Measurements from ENCODE around the gene FOS.

Gene FOS

GRCh38 chr14:75250800-75251199 is 27.8 kb upstream of the FOS start:
- DNase-seq (ENCODE audit: low spot score) = no peak

GRCh38 chr14:75252254-75252837 is 26.3 kb upstream of the FOS start:
- DNase-seq (ENCODE audit: low spot score) = no peak

DNA sequence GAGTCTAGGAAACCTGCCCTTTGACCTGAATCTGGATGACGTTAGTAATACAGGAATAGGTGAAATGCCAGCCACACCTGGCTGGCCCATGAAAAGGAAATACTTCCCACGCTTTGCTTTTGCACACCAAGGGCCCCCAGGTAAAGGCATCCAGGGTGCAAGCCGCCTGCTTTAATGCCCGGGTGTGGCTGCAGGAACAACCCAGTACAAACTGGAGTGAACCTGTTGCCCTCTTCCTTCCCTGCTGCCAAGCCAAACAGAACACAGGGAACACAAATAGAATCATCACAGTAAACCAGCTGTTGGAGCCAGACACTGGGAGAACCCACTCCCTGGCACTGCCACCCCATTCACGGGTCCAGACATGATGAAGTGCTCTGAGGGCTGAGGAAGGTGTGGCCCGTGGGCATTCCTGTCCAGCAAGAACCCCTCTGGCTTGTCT is 24.2 kb upstream of the FOS start:
- DNase-seq (ENCODE audit: low spot score) = no peak

DNA sequence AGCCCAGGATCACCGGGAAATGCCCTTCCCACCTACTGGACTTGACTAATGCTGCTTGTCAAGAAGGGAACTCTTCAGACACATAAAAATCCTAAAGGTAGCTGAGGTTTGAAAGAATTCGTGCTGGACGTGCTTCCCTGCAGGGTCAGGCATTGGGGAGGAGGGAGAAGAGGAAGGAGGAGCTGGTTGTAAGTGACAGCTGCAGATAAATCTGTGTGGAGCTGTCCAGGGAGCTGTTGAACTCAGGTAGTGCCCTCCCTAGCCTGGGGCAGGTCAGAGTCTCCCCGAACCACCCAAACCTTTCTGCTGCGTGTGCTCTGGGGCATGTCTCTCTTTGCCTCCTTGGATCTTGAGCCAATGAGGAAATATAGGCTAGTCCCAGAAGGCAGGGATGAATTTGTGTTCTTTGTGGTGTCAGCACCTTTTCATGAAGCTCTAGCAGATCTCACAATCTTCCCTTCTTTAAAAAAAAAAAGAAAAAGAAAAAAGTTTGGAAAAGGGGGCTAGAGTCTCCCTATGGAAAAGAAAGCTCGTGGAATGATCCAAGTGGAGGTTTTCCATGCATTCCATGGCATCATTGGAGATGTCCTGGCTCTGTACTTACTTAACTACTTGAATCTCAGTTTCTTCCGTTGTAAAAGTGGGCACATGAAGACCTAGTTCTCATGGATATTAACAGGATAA is 23.6 kb upstream of the FOS start:
- no peak for DNase-seq (ENCODE audit: low spot score)

GRCh38 chr14:75258079-75258802 is 20.4 kb upstream of the FOS start:
- DNase-seq (ENCODE audit: low spot score) = no peak

DNA sequence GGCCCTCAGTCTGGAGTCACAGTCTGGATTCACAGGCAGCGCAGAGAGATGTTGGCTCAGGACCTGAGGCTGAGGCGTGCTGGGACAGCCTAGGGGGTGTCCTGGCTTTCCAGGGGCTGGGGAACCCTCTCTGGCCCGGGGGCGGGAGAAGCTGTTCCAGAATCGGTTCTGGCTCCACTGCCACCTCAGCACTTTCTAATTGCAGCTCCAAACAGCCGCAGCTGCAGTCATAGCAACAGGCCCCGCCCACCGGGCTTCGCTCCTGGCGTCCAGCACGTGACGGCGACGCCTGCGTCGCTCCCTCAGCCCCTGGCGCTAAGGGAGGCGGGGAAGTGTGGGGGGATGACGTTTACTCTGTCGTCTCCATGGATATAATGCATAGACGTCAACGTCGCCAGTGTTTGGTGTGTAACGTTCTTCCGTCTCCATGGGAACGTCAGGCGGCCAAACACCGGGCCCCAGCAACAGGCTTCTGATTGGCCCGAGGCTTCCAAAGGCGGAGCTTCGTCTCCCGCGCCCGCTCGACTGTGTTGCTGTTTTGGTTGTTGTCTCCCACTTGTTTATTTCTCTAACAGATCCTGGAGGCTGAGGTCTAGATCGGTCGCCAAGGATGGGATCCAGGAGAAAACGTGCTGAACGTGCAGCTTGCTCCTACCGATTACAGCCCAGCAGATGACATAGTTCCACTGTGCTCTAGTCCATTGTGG is 19.7 kb upstream of the FOS start:
- DNase-seq (ENCODE audit: low spot score) = peak; percentile 98

GRCh38 chr14:75259510-75259855 is 19.1 kb upstream of the FOS start:
- no peak for DNase-seq (ENCODE audit: low spot score)

DNA sequence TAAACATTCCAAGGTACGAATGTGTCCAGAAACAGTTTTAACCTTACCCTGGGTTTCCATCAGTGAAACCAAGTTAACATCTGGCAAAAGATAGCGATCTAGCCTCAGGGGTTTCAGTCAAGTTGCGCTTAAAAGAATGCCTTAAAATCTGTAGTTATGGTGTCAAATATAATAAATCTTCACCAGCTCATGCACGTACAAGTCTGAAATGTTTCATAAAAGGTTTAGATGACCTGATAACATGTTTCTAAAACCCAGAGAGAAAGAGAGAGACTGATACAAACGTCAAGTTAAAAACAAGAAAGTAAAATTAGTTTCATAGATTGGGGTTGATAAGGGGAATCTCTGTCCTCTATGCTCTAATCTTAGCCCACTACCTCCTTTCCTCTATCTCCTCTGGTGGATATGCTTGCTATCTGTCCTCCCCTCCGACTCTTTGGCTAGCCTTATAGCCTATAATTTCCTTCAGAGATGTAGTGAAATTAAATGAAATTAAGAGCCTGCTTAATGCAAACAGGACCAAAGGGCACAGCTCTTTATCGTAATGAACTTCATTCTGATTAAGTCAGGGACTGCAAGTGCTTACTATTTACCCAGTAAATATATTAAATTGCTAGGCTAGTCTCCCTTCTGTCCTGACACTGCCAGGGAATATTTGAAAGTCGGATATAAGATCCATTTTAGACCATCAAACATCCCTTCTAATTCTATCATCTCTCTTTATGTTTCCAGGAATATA is 18.4 kb upstream of the FOS start:
- DNase-seq (ENCODE audit: low spot score) = no peak

- DNase-seq (ENCODE audit: low spot score) = no peak
These were observed 16.8 kb upstream of the FOS start for GRCh38 chr14:75261820-75262219.

- DNase-seq (ENCODE audit: low spot score) = no peak
These were observed 16.0 kb upstream of the FOS start for GRCh38 chr14:75262641-75263040.

- no peak for DNase-seq (ENCODE audit: low spot score)
These were observed 14.6 kb upstream of the FOS start for GRCh38 chr14:75264036-75264435.

- no peak for DNase-seq (ENCODE audit: low spot score)
These were observed 11.4 kb upstream of the FOS start for GRCh38 chr14:75267141-75267721.

DNA sequence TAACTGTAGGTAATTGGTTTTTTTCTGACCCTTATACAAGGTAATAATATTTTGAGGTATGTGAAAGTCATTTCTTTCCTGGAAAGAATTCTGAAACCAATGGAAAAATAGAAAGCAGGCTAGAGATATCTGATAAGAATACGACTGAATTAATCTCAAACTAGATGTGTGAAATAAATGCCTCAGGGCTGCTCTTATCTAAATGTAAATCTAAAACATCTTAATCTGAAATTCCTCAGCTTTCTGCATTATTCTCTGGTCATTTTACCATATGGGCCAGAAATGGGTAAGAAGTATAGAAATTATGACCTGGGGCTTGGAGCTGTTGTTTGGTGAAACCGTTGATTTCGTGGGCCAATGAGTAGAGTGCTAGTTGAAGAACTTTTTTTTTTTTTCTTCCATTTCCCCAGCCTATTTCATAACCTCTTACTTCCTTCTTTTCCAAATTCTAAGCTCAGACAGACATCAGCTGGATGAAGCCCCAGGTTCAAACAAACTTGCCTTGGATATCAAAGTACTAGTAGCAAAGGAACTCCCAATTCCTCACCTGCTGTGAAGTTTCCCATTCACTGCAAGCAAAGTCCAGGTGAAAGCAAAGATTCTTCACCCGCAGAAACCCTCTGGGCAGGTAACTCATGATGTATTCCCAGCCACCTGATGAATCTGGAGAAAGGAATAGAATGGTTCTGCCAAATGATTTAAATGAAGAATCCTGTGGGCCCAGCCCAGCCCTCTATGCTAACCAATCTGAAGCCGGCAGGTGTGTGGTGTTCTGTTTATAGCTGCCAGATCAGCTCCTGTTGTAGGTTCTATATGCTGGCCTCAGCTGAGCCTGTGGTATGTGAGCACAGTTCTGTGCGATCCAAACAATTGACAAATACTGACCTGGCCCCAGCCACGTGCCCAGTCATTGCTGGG is 9.7 kb upstream of the FOS start:
- DNase-seq (ENCODE audit: low spot score) = no peak

DNA sequence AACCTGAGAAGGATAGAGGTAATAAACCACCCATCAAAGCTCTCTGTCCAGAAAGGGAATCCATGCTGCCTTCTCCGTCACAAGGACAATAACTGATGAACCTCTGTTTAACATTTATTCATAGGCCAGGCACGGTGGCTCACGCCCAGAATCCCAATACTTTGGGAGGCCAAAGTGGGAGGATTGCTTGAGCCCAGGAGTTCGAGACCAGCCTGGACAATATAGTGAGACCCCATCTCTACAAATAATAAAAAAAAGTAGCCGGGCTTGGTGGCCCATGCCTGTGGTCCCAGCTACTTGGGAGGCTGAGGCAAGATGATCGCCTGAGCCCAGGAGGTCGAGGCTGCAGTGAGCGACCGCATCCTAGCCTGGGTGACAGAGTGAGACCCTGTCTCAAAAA is 7.1 kb upstream of the FOS start:
- DNase-seq (ENCODE audit: low spot score) = no peak

DNA sequence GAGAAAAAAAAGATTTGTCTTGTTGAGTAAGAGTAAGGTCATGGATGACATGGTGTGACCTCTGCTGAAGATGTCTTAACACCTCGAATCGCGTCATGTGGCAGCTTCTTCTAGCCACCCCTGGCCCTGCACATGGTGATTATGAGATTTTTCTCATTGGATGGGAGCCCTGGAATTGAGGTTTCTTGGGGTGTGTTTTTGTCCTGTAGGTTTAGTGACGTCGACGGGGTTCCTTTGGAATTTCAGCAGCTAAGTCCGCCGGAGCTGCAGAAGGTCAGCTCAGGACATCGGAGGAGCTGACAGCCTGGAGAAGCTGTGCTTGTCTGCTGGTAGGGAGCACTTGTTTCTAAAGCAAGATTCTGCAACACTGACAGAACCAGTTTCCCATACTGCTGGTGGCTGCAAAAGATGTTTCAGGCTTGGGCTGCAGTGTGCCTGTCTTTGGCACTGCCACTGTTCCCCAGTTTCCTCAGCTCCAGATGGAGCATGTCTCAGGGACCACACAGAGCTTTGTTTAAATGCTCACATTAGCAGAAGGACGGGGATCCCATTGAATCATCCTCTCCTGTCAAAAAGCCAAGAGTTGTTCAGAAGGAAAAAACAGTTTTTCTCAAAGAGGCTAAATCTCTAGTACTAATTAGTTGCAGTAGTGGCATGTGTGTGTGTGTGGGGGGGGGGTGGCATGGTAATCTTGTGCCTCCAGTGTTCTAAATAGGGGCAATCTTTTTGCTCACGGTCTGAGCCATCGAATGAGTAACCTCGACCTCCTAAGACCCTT is 5.2 kb upstream of the FOS start:
- no peak for DNase-seq (ENCODE audit: low spot score)

GRCh38 chr14:75274050-75274898 is 4.4 kb upstream of the FOS start:
- no peak for DNase-seq (ENCODE audit: low spot score)

DNA sequence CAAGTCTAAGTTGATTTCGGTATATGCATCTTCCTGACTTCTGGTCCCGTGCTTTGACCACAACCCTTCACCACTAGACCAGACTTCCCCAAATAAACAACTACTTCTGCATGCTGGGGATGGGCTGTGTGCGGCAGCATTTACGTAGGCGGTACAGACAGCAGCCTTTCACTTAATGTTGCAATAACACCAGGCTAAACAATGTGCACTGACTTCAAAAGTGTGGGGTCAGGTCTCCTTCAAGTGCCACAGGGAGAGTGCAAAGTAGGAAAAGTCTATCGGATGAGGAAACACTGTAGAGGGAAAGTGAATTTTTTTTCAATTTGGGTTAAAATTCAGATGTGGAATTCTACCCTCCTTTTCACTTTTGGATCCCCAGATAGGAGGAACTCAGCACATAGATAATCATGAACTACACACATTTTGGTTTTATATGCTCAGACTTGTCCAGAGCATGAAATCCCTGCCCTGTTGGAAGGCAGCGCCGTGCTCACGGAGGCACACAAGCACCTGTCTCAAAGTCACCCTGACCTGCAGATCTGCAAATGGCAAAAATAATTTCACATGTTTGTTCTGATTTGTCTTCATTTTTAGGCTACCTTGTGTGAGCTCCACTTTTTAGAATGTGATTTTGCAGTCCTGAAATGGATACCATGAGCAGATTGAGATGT is 3.6 kb upstream of the FOS start:
- DNase-seq (ENCODE audit: low spot score) = no peak

DNA sequence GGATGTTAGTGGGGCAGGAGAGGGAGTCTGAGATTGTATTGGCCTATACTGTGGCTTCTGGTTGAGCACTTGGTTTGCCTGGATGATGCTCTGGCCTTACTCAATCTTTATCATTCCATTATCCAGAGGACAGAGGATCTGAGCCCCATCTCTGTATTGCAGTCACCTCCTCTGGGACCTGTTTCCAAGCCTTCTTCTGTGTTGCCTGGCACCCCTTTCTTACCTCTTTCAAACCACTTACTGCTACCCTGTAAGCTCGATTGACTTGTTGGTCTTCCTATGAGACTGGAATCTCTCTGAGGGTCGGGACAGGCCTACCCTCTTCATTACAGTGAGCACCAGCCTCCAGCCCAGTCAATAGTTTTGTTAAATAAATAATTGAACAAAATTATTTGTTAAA is 3.0 kb upstream of the FOS start:
- DNase-seq (ENCODE audit: low spot score) = no peak

Data from activated CD4-positive, alpha-beta T cell treated with anti-CD3 and anti-CD28 coated beads, Interleukin-2, Interleukin-4, amounts not matched to agents 100 ng/mL and 50 ng/mL, durations not matched to agents 16 hours and 8 hours (primary cell).